GM19099 (cell line): ENCODE results near the gene RNU2-1.

Experiments
- POLR2A ChIP-seq: IDR thresholded peaks from 3 replicates; pipeline ENCODE4 v1.6.1; 2011; ENCODE audit warnings: low read depth; ENCODE audit not compliant: insufficient read length; ENCODE audit errors: extremely low read depth

RNU2-1 gene

GRCh38 chr17:43211480-43212402, 22.0 kb downstream of the RNU2-1 start, which contains the start of gene TMEM106A:
TMEM106A (plus strand) TSS chr17:43211875; CDS start chr17:43213042, 1,167 bp downstream.
- TF ChIP-seq POLR2A: peak; percentile 88

- TF ChIP-seq POLR2A: no peak
These were observed 22.7 kb downstream of the RNU2-1 start for GRCh38 chr17:43211123-43211479.

DNA sequence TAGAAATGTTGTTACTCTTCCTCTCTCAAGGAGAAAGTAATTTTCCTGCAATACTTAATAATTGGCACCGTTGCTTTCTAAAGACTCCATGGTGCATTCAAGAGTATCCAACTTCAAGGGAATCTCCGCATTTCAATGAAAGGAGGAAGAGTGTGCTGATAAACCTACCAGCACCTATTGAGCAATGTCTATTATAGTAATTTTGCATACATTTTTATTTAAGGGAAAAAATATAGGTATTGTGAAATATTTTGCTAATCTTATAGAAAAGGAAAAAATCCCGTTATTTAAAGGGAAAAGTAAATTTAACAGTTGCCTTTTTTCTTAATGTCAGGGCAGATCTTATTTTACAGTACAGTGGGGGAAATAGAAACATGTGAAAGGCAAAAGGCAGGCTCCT, 23.2 kb downstream of the RNU2-1 start:
- TF ChIP-seq POLR2A: no peak

- no peak for TF ChIP-seq POLR2A
These were observed 33.6 kb downstream of the RNU2-1 start for GRCh38 chr17:43200127-43200526.

DNA sequence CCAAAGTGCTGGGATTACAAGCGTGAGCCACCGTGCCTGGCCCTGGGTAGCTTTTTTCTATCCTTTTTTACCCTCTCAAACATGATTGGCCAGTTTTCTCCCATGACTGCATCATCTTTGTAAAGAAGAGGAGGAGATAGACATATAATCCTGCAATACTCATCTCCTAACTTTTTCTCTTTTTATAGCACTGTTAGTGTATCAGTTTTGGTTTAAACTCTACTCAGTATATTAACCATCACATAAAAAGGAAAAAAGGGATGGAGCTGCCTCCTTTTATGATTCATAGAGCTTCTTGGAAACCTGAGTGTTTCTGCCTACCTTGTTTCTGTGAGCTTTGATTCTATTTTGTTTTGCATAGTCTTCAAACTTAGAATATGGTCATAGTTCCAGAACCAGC, 34.1 kb downstream of the RNU2-1 start:
- no peak for TF ChIP-seq POLR2A

GRCh38 chr17:43193251-43193650, 40.5 kb downstream of the RNU2-1 start:
- no peak for TF ChIP-seq POLR2A

GRCh38 chr17:43183921-43184320, 49.9 kb downstream of the RNU2-1 start:
- no peak for TF ChIP-seq POLR2A
